Left renal pelvis (tissue), 4 donors: Measurements from ENCODE around the gene TMEM205. TPM values are rescaled to one million over a fixed set of nuclear protein-coding genes. Genes with fewer than 3 reads are reported as not detected.
"Not testable (repeated sequence)": the region's sequence is repeated elsewhere in the genome, so short reads cannot be mapped to it uniquely, and the experiment has no call there.

Experiments
- DNase-seq, 4 donors: peaks; one replicate each; pipeline ENCODE4 v3.0.0-alpha.2; 2013; ENCODE audit warnings: low read depth in 4 of 4, low spot score in 3 of 4
- polyA plus RNA-seq, 4 donors: library from polyadenylated mRNA; unstranded; fragments of 120-200 nt; gene quantifications; one replicate each; pipeline ENCODE4 v1.2.1, GENCODE V29; 2013; ENCODE audit not compliant: insufficient read length in 4 of 4

Gene TMEM205
- polyA plus RNA-seq, 4 donors, result 64.3 to 142 (median 122) TPM

DNA sequence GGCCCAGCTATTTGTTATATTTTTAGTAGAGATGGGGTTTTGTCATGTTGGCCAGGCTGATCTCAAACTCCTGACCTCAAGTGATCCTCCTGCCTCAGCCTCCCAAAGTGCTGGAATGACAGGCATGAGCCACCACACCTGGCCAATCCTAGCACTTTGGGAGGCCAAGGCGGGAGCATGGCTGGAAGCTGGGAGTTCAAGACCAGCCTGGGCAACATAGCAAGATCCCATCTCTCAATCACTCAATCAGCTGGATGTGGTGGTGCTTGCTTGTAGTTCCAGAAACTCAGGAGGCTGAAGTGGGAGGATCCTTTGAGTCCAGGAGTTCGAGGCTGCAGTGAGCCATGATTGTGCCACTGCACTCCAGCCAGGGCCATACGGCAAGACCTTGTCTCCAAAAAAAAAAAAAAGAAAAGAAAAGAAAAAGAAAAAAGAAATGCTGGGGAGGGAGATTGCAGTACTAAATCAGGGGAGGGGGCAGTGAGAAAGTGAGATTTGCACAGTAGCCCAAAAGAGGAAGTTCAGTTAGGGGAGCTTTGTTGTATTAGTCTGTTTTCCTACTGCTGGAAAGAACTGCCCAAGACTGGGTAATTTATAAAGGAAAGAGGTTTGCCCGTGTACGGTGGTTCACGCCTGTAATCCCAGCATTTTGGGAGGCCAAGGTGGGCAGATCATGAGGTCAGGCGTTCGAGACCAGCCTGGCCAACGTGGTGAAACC is 25.6 kb downstream of the TMEM205 start:
- DNase-seq, result not testable (repeated sequence)

GRCh38 chr19:11306337-11306736 is 39.7 kb downstream of the TMEM205 start:
- DNase-seq, result no peak

- DNase-seq, result no peak
Measured at GRCh38 chr19:11304936-11305335, 41.1 kb downstream of the TMEM205 start.

GRCh38 chr19:11300811-11301120 is 45.3 kb downstream of the TMEM205 start:
- DNase-seq, result no peak

- no peak for DNase-seq
Measured at GRCh38 chr19:11299946-11300810, 45.9 kb downstream of the TMEM205 start.

- no peak for DNase-seq
Measured at GRCh38 chr19:11296264-11296663, 49.8 kb downstream of the TMEM205 start.

DNA sequence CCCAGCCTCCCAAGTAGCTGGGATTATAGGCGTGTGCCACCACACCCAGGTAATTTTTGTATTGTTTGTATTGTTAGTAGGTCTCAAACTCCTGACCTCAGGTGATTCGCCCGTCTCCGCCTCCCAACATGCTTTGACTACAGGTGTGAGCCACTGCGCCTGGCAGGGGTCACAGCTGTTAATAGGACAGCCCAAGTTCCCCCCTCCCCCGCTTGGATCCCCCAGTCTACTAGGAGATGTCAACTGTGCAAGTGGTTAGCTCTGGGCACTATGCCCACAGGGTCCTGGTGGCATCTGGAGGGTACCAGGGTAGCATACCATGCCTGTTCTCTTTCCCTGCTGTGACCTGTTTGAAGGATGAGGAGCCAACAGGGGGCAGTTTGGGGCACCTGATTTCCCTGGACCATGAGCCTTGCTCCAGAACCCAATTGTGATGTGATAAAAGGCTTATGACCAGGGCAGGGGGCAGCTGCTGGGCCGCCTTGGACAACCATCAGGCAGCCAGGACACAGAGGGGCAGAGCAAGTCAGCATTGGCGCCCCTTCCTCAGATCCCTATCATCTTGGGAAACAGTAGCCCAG is 50.3 kb downstream of the TMEM205 start, which contains the start of gene TSPAN16:
TSPAN16 (plus strand) TSS at position 496 of the 581 bp plus-strand sequence. CDS start 138 bp downstream, outside the sequence.
- no peak for DNase-seq

- no peak for DNase-seq
Measured at GRCh38 chr19:11295180-11295579, 50.9 kb downstream of the TMEM205 start.

GRCh38 chr19:11293433-11294389 is 52.4 kb downstream of the TMEM205 start:
- DNase-seq, result peak; percentile 75 to 82 (median 80)

Other genes starting within 250 kb of the TMEM205 start
- gene SPC24, start 190.5 kb downstream of the TMEM205 start, polyA plus RNA-seq, result 10 to 100 TPM; 15.8 to 20.0 (median 17.9) TPM
- gene KANK2, start 148.7 kb downstream of the TMEM205 start, polyA plus RNA-seq, result 100 to 1,000 TPM; 110 to 199 (median 130) TPM
- gene ANGPTL8, start 106.6 kb downstream of the TMEM205 start, polyA plus RNA-seq, result under 1 TPM; 0.32 to 0.56 (median 0.48) TPM
- 10 to 100 TPM; 29.6 to 56.0 (median 40.2) TPM for gene DOCK6, start 83.7 kb downstream of the TMEM205 start, polyA plus RNA-seq
- not detected for gene TSPAN16, start 50.1 kb downstream of the TMEM205 start, polyA plus RNA-seq
- 10 to 100 TPM in 3 of 4 donors, 1 to 10 TPM in 1; 8.6 to 18.4 (median 17.0) TPM for gene RAB3D, start 6.6 kb downstream of the TMEM205 start, polyA plus RNA-seq
- gene CCDC159, start 251 bp upstream of the TMEM205 start, polyA plus RNA-seq, result 10 to 100 TPM; 19.0 to 43.4 (median 23.4) TPM
- gene PLPPR2, start 9.2 kb upstream of the TMEM205 start, polyA plus RNA-seq, result 10 to 100 TPM; 10.5 to 30.4 (median 17.1) TPM
- gene SWSAP1, start 28.4 kb upstream of the TMEM205 start, polyA plus RNA-seq, result 1 to 10 TPM; 2.5 to 3.7 (median 3.0) TPM
- gene EPOR, start 38.0 kb upstream of the TMEM205 start, polyA plus RNA-seq, result 10 to 100 TPM in 3 of 4 donors, 1 to 10 TPM in 1; 6.3 to 41.9 (median 20.9) TPM
- gene RGL3, start 73.0 kb upstream of the TMEM205 start, polyA plus RNA-seq, result 100 to 1,000 TPM in 1 of 4 donors, 10 to 100 TPM in 2, 1 to 10 TPM in 1; 1.7 to 148 (median 71.4) TPM
- gene ODAD3, start 88.9 kb upstream of the TMEM205 start, polyA plus RNA-seq, result 1 to 10 TPM in 3 of 4 donors, under 1 TPM in 1; 0.56 to 2.6 (median 1.5) TPM
- 100 to 1,000 TPM; 306 to 374 (median 342) TPM for gene PRKCSH, start 89.4 kb upstream of the TMEM205 start, polyA plus RNA-seq
- under 1 TPM; 0.13 to 0.53 (median 0.22) TPM for gene ELAVL3, start 134.8 kb upstream of the TMEM205 start, polyA plus RNA-seq
- 10 to 100 TPM in 1 of 4 donors, 1 to 10 TPM in 3; 6.9 to 12.5 (median 8.3) TPM for gene ZNF653, start 159.6 kb upstream of the TMEM205 start, polyA plus RNA-seq
- gene ECSIT, start 182.9 kb upstream of the TMEM205 start, polyA plus RNA-seq, result 10 to 100 TPM; 33.6 to 42.2 (median 37.8) TPM
- 10 to 100 TPM in 1 of 4 donors, 1 to 10 TPM in 3; 2.6 to 10.6 (median 4.0) TPM for gene CNN1, start 192.6 kb upstream of the TMEM205 start, polyA plus RNA-seq
- 10 to 100 TPM; 42.2 to 59.9 (median 49.7) TPM for gene ELOF1, start 213.0 kb upstream of the TMEM205 start, polyA plus RNA-seq
- 10 to 100 TPM in 1 of 4 donors, 1 to 10 TPM in 3; 3.9 to 16.0 (median 9.1) TPM for gene ACP5, start 231.4 kb upstream of the TMEM205 start, polyA plus RNA-seq